GM23338 (cell line): Measurements from ENCODE around the gene FRMD3. TPM values are rescaled to one million over a fixed set of nuclear protein-coding genes. Genes with fewer than 3 reads are reported as not detected.

Source experiments
- ATAC-seq: fragments of 200-7000 bp; cut with Tn5 transposase; 3 replicates; pipeline ENCODE4 v1.9.1; 2020
- DNase-seq: peaks from one replicate; pipeline ENCODE4 v3.0.0-alpha.2; 2015; ENCODE audit warnings: low spot score
- H2AFZ ChIP-seq: fragments of 200-600 bp; sonication (generic); 2 replicates; pipeline ENCODE4 v1.8.0; 2016; ENCODE audit warnings: antibody characterized with exemption, mild to moderate bottlenecking, moderate library complexity
- H3F3A ChIP-seq: fragments of 200-600 bp; sonication (generic); replicated peaks from 2 replicates; pipeline ENCODE4 v1.8.0; 2017; ENCODE audit warnings: antibody characterized with exemption, mixed run types, low read depth
- H3K27ac ChIP-seq: fragments of 200-600 bp; sonication (generic); 2 replicates; pipeline ENCODE4 v1.6.1; 2016; ENCODE audit warnings: low read depth
- H3K27me3 ChIP-seq: fragments of 200-600 bp; sonication (generic); 2 replicates; pipeline ENCODE4 v1.8.0; 2016; ENCODE audit warnings: mild to moderate bottlenecking, mixed run types, moderate library complexity; ENCODE audit not compliant: insufficient read depth
- H3K36me3 ChIP-seq: fragments of 200-600 bp; sonication (generic); 2 replicates; pipeline ENCODE4 v1.8.0; 2016; ENCODE audit warnings: mild to moderate bottlenecking; ENCODE audit not compliant: insufficient read depth
- H3K4me1 ChIP-seq: fragments of 200-600 bp; sonication (generic); 2 replicates; pipeline ENCODE4 v1.8.0; 2016; ENCODE audit warnings: mild to moderate bottlenecking, moderate library complexity; ENCODE audit not compliant: insufficient read depth
- H3K4me2 ChIP-seq: fragments of 200-600 bp; sonication (generic); 2 replicates; pipeline ENCODE4 v1.7.1; 2017; ENCODE audit warnings: mixed run types
- H3K4me3 ChIP-seq: fragments of 200-600 bp; sonication (generic); 2 replicates; pipeline ENCODE4 v1.6.1; 2016; ENCODE audit warnings: mixed run types
- H3K79me2 ChIP-seq: fragments of 200-600 bp; sonication (generic); replicated peaks from 2 replicates; pipeline ENCODE4 v1.8.0; 2017; ENCODE audit warnings: mild to moderate bottlenecking; ENCODE audit not compliant: insufficient read depth
- H3K9me2 ChIP-seq: fragments of 200-600 bp; sonication (generic); 2 replicates; pipeline ENCODE4 v1.8.0; 2017; ENCODE audit not compliant: insufficient read depth
- H4K20me1 ChIP-seq: fragments of 200-600 bp; sonication (generic); replicated peaks from 2 replicates; pipeline ENCODE4 v1.8.0; 2017; ENCODE audit warnings: mild to moderate bottlenecking; ENCODE audit not compliant: insufficient read depth
- H3K27ac Mint-ChIP-seq: 2 replicates; pipeline ENCODE4 v1.8.0; 2020; ENCODE audit warnings: inconsistent platforms, mild to moderate bottlenecking, moderate library complexity, mixed read lengths
- H3K27me3 Mint-ChIP-seq: 3 replicates; pipeline ENCODE4 v1.8.0; 2022; ENCODE audit warnings: low read depth, mild to moderate bottlenecking, moderate library complexity, mixed read lengths, inconsistent platforms; ENCODE audit not compliant: insufficient read depth, poor library complexity
- H3K36me3 Mint-ChIP-seq: 3 replicates; pipeline ENCODE4 v1.8.0; 2021; ENCODE audit warnings: low read depth, mild to moderate bottlenecking, inconsistent platforms, moderate library complexity, mixed read lengths
- H3K4me1 Mint-ChIP-seq: 3 replicates; pipeline ENCODE4 v1.8.0; 2020; ENCODE audit warnings: mild to moderate bottlenecking, inconsistent platforms, mixed read lengths
- H3K4me3 Mint-ChIP-seq: 3 replicates; pipeline ENCODE4 v1.8.0; 2021; ENCODE audit warnings: moderate library complexity, mild to moderate bottlenecking, inconsistent platforms, mixed read lengths
- H3K9me3 Mint-ChIP-seq: 3 replicates; pipeline ENCODE4 v1.8.0; 2020; ENCODE audit warnings: moderate library complexity, mild to moderate bottlenecking, inconsistent platforms, mixed read lengths
- CREB1 ChIP-seq: fragments of 250-450 bp; sonication (Bioruptor Pico); IDR thresholded peaks from 2 replicates; pipeline ENCODE4 v1.5.0; 2020; ENCODE audit warnings: low read depth, mild to moderate bottlenecking, moderate library complexity
- CTCF ChIP-seq, 2 experiments: fragments of 200-600 bp in 1 of 2; sonication (generic) in 1 of 2; conservative IDR thresholded peaks; 2 replicates each; pipeline versions ENCODE4 v1.5.1 to v1.6.1; 2016 to 2017; ENCODE audit warnings: antibody characterized with exemption in 2 of 2, low read depth in 2 of 2, mild to moderate bottlenecking in 2 of 2, moderate library complexity in 1 of 2
- ETS1 ChIP-seq: IDR thresholded peaks from 2 replicates; pipeline ENCODE4 v1.6.1; 2016; ENCODE audit warnings: antibody characterized with exemption
- EZH2 ChIP-seq: fragments of 200-600 bp; sonication (generic); IDR thresholded peaks from one replicate; pipeline ENCODE4 v1.8.0; 2017; ENCODE audit warnings: antibody characterized with exemption, mild to moderate bottlenecking, low read depth; ENCODE audit not compliant: unreplicated experiment
- JUNB ChIP-seq: IDR thresholded peaks from one replicate; pipeline ENCODE4 v1.6.1; 2016; ENCODE audit warnings: antibody characterized with exemption; ENCODE audit not compliant: unreplicated experiment
- NANOG ChIP-seq: IDR thresholded peaks from 2 replicates; pipeline ENCODE4 v1.6.1; 2016; ENCODE audit warnings: antibody characterized with exemption, borderline replicate concordance
- POLR2AphosphoS5 ChIP-seq: IDR thresholded peaks from 2 replicates; pipeline ENCODE4 v1.6.1; 2016; ENCODE audit warnings: antibody characterized with exemption, low read depth
- ZNF462 ChIP-seq: fragments of 250-450 bp; sonication (Bioruptor Pico); IDR thresholded peaks from 2 replicates; pipeline ENCODE4 v1.5.0; 2020; ENCODE audit warnings: mild to moderate bottlenecking, moderate library complexity
- polyA plus RNA-seq: library from polyadenylated mRNA; unstranded; fragments of >200 nt; fragmentation: Nextera tagmentation; extraction: Ambion mirVana; gene quantifications from 2 replicates; pipeline ENCODE4 v1.2.1, GENCODE V29; 2016
- total RNA-seq: library from RNA; depleted of rRNA; stranded (reverse); fragments of >200 nt; shearing (Covaris generic); gene quantifications from 2 replicates; pipeline ENCODE4 v1.2.3, GENCODE V29; 2014

FRMD3 gene
- total and polyA plus RNA-seq, 2 experiments from 2014 or later, result 0.47 to 1.2 TPM

DNA sequence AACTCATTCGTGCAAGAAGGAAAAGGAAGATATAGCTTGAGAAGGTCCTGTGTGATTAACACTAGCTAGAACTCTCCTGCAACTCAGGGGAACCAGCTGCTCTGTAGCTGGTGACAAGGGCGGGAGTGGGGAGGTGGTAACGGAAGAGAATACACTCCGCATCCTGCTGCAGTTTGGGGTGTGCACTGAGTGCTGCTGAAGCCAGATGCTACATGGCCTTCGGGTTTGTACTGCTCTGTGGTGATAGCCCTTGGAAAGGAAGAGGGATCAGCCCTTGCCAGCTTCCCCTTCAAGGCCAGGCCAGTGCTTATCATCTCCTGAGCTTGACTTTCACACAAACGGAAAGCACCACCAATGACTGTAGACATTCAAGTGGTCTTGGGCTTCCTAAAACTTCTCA is 34.3 kb downstream of the FRMD3 start:
- Mint-ChIP-seq H3K9me3 (no peaks in the 10 kb centered on the region), H3K27ac (no peak overlapping the region), H3K4me1 (no peaks in the 10 kb centered on the region), H3K4me3 (no peak overlapping the region), H3K27me3 (no peaks in the 10 kb centered on the region), H3K36me3 (no peaks in the 10 kb centered on the region)
- no peaks in the 10 kb centered on the region for H3K27me3 ChIP-seq
- H3K27ac ChIP-seq, result no peak overlapping the region
- H3F3A ChIP-seq, result no peaks in the 10 kb centered on the region
- no peaks in the 10 kb centered on the region; the same call in 1 of the 2 replicates for H4K20me1 ChIP-seq
- no peaks in the 10 kb centered on the region for H3K79me2 ChIP-seq
- H2AFZ ChIP-seq, result no peak overlapping the region
- peaks cover 4% of the 10 kb centered on the region; the same call in 1 of the 2 replicates for H3K9me2 ChIP-seq
- H3K36me3 ChIP-seq, result no peaks in the 10 kb centered on the region
- DNase-seq (no peak), ATAC-seq (no peak)
- TF ChIP-seq ZNF462 (CRISPR knock-in tag) (no peak), POLR2AphosphoS5 (no peak), CTCF (conservative IDR thresholded peaks at IDR 0.05; ENCODE audit: low read depth in 2 of 2) (no peak), ETS1 (no peak), NANOG (no peak), JUNB (no peak), EZH2 (no peak), CREB1 (CRISPR knock-in tag) (no peak)
- no peak overlapping the region for H3K4me3 ChIP-seq
- H3K4me1 ChIP-seq, result no peaks in the 10 kb centered on the region
- H3K4me2 ChIP-seq, result no peak overlapping the region
